ENCODE results near the gene DIDO1.
A peak's percentile ranks its signal among the peaks of the same experiment; 100 is the strongest.

Gene DIDO1

GRCh38 chr20:62940875-62941274 is 14.6 kb upstream of the DIDO1 start:
- Histone ChIP-seq H3K4me1 (ENCODE audit: control insufficient read depth, insufficient read depth, low read length, poor library complexity, severe bottlenecking) (peaks cover 21% of the 10 kb centered on the region), H3K36me3 (ENCODE audit: control insufficient read depth, insufficient read depth, low read length) (peaks cover 36% of the 10 kb centered on the region), H3K27me3 (replicated peaks; ENCODE audit: control insufficient read depth, insufficient read depth, low read length, poor library complexity, severe bottlenecking) (no peaks in the 10 kb centered on the region), H3K4me3 (ENCODE audit: insufficient read depth, low read depth, low read length, poor library complexity, severe bottlenecking) (no peak overlapping the region), H3K27ac (ENCODE audit: insufficient read depth, low read length, poor library complexity, severe bottlenecking) (no peak overlapping the region), H3K9me3 (ENCODE audit: control insufficient read depth, low read length) (no peaks in the 10 kb centered on the region)
- DNase-seq, result no peak

GRCh38 chr20:62938105-62938888 is 12.0 kb upstream of the DIDO1 start, which contains the start of gene GID8:
TSS of gene GID8 (plus strand) at chr20:62938147. CDS start at chr20:62941503, 3,356 bp downstream.
- Histone ChIP-seq H3K36me3 (ENCODE audit: control insufficient read depth, insufficient read depth, low read length) (peaks cover 14% of the 10 kb centered on the region), H3K27me3 (replicated peaks; ENCODE audit: control insufficient read depth, insufficient read depth, low read length, poor library complexity, severe bottlenecking) (no peaks in the 10 kb centered on the region), H3K4me3 (ENCODE audit: insufficient read depth, low read depth, low read length, poor library complexity, severe bottlenecking) (peak within 1 kb of the TSS; percentile 96), H3K27ac (ENCODE audit: insufficient read depth, low read length, poor library complexity, severe bottlenecking) (peak within 1 kb of the TSS; percentile 91), H3K4me1 (ENCODE audit: control insufficient read depth, insufficient read depth, low read length, poor library complexity, severe bottlenecking) (peaks cover 28% of the 10 kb centered on the region), H3K9me3 (ENCODE audit: control insufficient read depth, low read length) (no peaks in the 10 kb centered on the region)
- no peak for DNase-seq

DNA sequence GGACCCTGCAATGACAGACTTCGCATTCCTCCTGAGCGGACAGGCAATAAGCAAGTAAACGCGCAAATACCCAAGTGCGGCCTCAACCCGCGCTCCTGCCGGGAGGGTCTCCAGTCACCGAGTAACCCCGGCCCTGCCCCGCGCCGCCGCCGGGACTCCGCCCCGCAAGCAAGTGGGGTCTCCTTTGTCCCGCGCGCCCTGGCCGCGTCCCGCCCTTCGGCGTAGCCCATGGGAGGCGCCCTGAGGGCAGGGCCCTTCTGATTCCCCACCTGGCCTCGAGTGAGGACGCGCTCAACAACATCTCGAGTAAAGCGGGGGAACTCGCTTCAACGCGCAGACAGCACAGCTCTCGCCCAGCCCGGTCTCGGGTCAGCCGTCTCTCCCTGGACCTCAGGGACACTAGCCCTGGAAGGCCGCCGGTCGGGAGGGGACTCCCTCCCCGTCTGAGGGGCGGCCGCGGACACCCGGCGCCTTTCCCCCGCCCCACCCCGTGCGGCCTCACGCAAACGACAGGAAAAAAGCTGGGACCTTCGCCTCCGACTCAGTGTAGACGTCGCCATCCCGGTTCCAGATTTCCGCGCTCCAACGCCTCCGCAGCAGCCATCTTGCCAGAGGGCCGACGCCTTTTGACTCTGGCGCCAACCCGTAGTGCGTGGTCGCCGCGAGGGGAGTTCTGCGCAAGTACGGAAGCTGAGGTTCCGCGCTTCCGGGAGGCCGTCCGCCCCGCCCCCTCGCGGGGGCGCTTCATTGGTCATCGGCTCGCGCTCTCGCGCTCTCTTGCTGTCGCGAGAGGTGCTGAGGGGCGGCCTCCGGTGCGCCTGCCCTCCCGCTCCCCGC is 11.2 kb upstream of the DIDO1 start:
- Histone ChIP-seq H3K27me3 (replicated peaks; ENCODE audit: control insufficient read depth, insufficient read depth, low read length, poor library complexity, severe bottlenecking) (no peaks in the 10 kb centered on the region), H3K27ac (ENCODE audit: insufficient read depth, low read length, poor library complexity, severe bottlenecking) (peak overlapping the region; percentile 91), H3K9me3 (ENCODE audit: control insufficient read depth, low read length) (no peaks in the 10 kb centered on the region), H3K4me1 (ENCODE audit: control insufficient read depth, insufficient read depth, low read length, poor library complexity, severe bottlenecking) (peaks cover 28% of the 10 kb centered on the region), H3K36me3 (ENCODE audit: control insufficient read depth, insufficient read depth, low read length) (peaks cover 8% of the 10 kb centered on the region), H3K4me3 (ENCODE audit: insufficient read depth, low read depth, low read length, poor library complexity, severe bottlenecking) (peak overlapping the region; percentile 96)
- DNase-seq, result peak; percentile 94

DNA sequence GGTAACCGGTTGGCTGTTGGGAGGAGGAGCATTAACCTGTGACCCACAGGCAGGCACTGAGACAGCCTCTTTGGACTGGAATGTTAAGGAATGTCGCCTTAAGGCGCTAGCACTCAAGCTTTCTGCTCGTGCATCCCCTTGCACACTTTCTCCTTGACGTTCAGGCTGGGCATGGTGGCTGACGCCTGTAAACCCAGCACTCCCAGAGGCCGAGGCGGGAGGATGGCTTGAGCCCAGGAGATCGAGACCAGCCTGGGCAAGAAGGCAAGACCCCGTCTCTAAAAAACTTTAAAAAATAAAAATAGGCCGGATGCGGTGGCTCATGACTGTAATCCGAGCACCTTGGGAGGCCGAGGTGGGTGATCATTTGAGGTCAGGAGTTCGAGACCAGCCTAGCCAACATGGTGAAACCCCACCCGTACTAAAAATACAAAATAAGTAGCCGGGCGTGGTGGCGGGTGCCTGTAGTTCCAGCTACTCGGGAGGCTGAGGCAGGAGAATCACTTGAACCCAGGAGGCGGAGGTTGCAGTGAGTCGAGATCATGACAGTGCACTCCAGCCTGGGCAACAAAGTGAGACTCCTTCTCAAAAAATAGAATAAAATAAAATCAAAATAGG is 9.8 kb upstream of the DIDO1 start:
- Histone ChIP-seq H3K27ac (ENCODE audit: insufficient read depth, low read length, poor library complexity, severe bottlenecking) (no peak overlapping the region), H3K36me3 (ENCODE audit: control insufficient read depth, insufficient read depth, low read length) (peaks cover 3% of the 10 kb centered on the region), H3K27me3 (replicated peaks; ENCODE audit: control insufficient read depth, insufficient read depth, low read length, poor library complexity, severe bottlenecking) (no peaks in the 10 kb centered on the region), H3K4me3 (ENCODE audit: insufficient read depth, low read depth, low read length, poor library complexity, severe bottlenecking) (no peak overlapping the region), H3K9me3 (ENCODE audit: control insufficient read depth, low read length) (no peaks in the 10 kb centered on the region), H3K4me1 (ENCODE audit: control insufficient read depth, insufficient read depth, low read length, poor library complexity, severe bottlenecking) (peaks cover 28% of the 10 kb centered on the region)
- no peak for DNase-seq

- H3K9me3 ChIP-seq (ENCODE audit: control insufficient read depth, low read length), result no peaks in the 10 kb centered on the region
- no peaks in the 10 kb centered on the region for H3K27me3 ChIP-seq (replicated peaks; ENCODE audit: control insufficient read depth, insufficient read depth, low read length, poor library complexity, severe bottlenecking)
- peaks cover 28% of the 10 kb centered on the region for H3K4me1 ChIP-seq (ENCODE audit: control insufficient read depth, insufficient read depth, low read length, poor library complexity, severe bottlenecking)
- peaks cover 3% of the 10 kb centered on the region for H3K36me3 ChIP-seq (ENCODE audit: control insufficient read depth, insufficient read depth, low read length)
- no peak for DNase-seq
- H3K27ac ChIP-seq (ENCODE audit: insufficient read depth, low read length, poor library complexity, severe bottlenecking), result no peak overlapping the region
- H3K4me3 ChIP-seq (ENCODE audit: insufficient read depth, low read depth, low read length, poor library complexity, severe bottlenecking), result no peak overlapping the region
Observed at GRCh38 chr20:62935204-62935967, 9.1 kb upstream of the DIDO1 start.

DNA sequence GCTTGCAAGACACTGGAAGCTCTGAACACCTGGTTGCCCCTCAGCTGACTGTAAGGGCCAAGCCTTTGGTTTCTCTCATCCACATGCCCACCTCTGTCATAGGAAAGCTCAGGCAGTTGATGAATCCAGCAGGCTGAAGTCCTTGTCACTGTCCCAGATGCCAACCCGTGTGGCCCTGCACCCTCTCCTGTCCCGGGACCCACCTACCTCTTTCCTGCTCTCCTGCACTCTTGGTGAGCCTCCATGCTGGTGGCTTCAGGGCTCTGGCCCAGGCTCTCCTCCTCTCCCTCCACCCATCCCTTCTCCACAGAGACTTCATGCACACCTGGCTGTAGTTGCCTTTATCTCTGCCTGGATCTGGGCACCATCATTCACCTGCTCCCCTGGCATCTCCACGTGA is 7.7 kb upstream of the DIDO1 start:
- H3K4me3 ChIP-seq (ENCODE audit: insufficient read depth, low read depth, low read length, poor library complexity, severe bottlenecking), result no peak overlapping the region
- H3K4me1 ChIP-seq (ENCODE audit: control insufficient read depth, insufficient read depth, low read length, poor library complexity, severe bottlenecking), result peaks cover 26% of the 10 kb centered on the region
- DNase-seq, result no peak
- H3K27ac ChIP-seq (ENCODE audit: insufficient read depth, low read length, poor library complexity, severe bottlenecking), result no peak overlapping the region
- no peaks in the 10 kb centered on the region for H3K27me3 ChIP-seq (replicated peaks; ENCODE audit: control insufficient read depth, insufficient read depth, low read length, poor library complexity, severe bottlenecking)
- H3K36me3 ChIP-seq (ENCODE audit: control insufficient read depth, insufficient read depth, low read length), result peaks cover 3% of the 10 kb centered on the region
- H3K9me3 ChIP-seq (ENCODE audit: control insufficient read depth, low read length), result no peaks in the 10 kb centered on the region

- Histone ChIP-seq H3K36me3 (ENCODE audit: control insufficient read depth, insufficient read depth, low read length) (peaks cover 3% of the 10 kb centered on the region), H3K9me3 (ENCODE audit: control insufficient read depth, low read length) (no peaks in the 10 kb centered on the region), H3K27me3 (replicated peaks; ENCODE audit: control insufficient read depth, insufficient read depth, low read length, poor library complexity, severe bottlenecking) (no peaks in the 10 kb centered on the region), H3K4me1 (ENCODE audit: control insufficient read depth, insufficient read depth, low read length, poor library complexity, severe bottlenecking) (peaks cover 36% of the 10 kb centered on the region), H3K27ac (ENCODE audit: insufficient read depth, low read length, poor library complexity, severe bottlenecking) (no peak overlapping the region), H3K4me3 (ENCODE audit: insufficient read depth, low read depth, low read length, poor library complexity, severe bottlenecking) (no peak overlapping the region)
- DNase-seq, result no peak
Observed at GRCh38 chr20:62931464-62931863, 5.2 kb upstream of the DIDO1 start.

DNA sequence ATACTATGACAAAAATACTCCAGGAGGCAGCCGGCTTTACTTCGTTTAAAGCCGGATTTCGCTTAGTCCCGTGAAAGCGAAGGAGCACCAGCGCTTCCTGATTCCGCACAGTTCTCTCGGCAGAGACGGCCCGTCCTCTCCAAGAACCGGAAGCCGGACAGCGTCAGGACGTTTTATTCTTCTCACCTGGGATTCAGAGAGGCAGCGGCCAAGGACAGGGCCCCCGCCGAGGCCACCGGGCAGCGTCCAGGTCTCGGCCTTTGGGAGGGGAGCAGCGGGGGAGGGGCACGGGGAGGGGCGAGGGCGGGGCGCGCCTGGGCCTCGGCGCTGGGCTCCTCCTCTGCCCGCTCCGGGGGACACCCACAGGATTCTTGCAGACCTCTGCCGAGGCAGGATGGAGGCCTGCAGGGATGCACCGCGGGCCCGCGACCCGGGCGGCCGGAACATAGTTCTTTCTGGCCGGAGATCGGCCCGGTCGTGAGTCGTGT is 2.8 kb upstream of the DIDO1 start:
- Histone ChIP-seq H3K9me3 (ENCODE audit: control insufficient read depth, low read length) (no peaks in the 10 kb centered on the region), H3K4me1 (ENCODE audit: control insufficient read depth, insufficient read depth, low read length, poor library complexity, severe bottlenecking) (peaks cover 41% of the 10 kb centered on the region), H3K27ac (ENCODE audit: insufficient read depth, low read length, poor library complexity, severe bottlenecking) (peak overlapping the region; percentile 73), H3K27me3 (replicated peaks; ENCODE audit: control insufficient read depth, insufficient read depth, low read length, poor library complexity, severe bottlenecking) (no peaks in the 10 kb centered on the region), H3K36me3 (ENCODE audit: control insufficient read depth, insufficient read depth, low read length) (no peaks in the 10 kb centered on the region), H3K4me3 (ENCODE audit: insufficient read depth, low read depth, low read length, poor library complexity, severe bottlenecking) (peak overlapping the region; percentile 58)
- DNase-seq, result peak; percentile 32 to 56 (median 47)

DNA sequence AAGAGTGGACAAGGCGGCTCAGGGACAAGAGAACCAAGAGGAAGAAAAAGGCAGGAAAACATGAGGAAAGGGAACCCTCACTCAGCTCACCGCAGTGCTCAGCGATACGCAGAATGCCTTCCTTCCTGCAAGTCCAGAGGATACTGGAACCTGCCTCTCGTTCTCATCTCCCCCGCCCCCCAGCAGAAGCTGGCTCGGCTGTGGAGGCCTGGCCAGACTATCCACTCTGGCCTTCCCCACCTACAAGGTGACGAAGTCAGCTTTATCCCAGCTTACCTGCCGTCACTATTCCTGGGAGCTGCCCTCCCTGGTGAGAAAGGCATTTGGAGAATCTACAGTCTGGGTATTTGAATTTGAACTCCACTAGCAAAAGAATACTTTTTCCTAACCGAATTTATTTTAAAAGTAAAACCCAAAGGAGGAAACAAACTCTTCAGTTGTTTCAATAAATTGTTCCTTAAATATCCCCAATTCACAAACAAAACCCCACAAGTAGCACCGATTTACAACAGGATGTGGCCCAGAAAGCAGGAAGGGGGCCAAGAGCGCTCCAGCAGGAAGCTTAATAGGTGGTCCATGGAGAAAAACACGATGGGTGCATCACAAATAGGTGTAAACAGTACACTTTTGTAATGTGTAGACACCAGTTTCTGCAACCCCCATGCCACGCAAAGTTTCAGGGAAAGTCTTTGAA is 2.1 kb upstream of the DIDO1 start:
- H3K27ac ChIP-seq (ENCODE audit: insufficient read depth, low read length, poor library complexity, severe bottlenecking), result peak overlapping the region; percentile 73
- H3K4me3 ChIP-seq (ENCODE audit: insufficient read depth, low read depth, low read length, poor library complexity, severe bottlenecking), result peak overlapping the region; percentile 58
- no peaks in the 10 kb centered on the region for H3K9me3 ChIP-seq (ENCODE audit: control insufficient read depth, low read length)
- no peaks in the 10 kb centered on the region for H3K36me3 ChIP-seq (ENCODE audit: control insufficient read depth, insufficient read depth, low read length)
- no peak for DNase-seq
- no peaks in the 10 kb centered on the region for H3K27me3 ChIP-seq (replicated peaks; ENCODE audit: control insufficient read depth, insufficient read depth, low read length, poor library complexity, severe bottlenecking)
- peaks cover 47% of the 10 kb centered on the region for H3K4me1 ChIP-seq (ENCODE audit: control insufficient read depth, insufficient read depth, low read length, poor library complexity, severe bottlenecking)

Data from effector memory CD4-positive, alpha-beta T cell (primary cell).